AG04450 (cell line): ENCODE data around the gene XPNPEP2. TPM values are rescaled to one million over a fixed set of nuclear protein-coding genes. Genes with fewer than 3 reads are reported as not detected.

Experiments
- CTCF ChIA-PET: fragments of 300-600, 350-600 bp; formaldehyde crosslinking; extraction: SDS; loops from one replicate; lab custom pipeline; 2022; ENCODE audit warnings: antibody characterized with exemption, inconsistent platforms; lab: Charles Lee
- POLR2A ChIA-PET: fragments of 350-600 bp; formaldehyde crosslinking; extraction: SDS; loops from one replicate; lab custom pipeline; 2021; ENCODE audit warnings: antibody characterized with exemption, inconsistent platforms; lab: Yijun Ruan, JAX
- DNase-seq: peaks from one replicate; pipeline ENCODE4 v3.0.0-alpha.2; 2011; ENCODE audit warnings: low read depth, low spot score
- H3K27ac ChIP-seq: one replicate; pipeline ENCODE4 v1.5.1; 2012; ENCODE audit warnings: low read depth, low read length, control low read depth
- H3K27me3 ChIP-seq: one replicate; pipeline ENCODE4 v1.6.0; 2012; ENCODE audit warnings: low read length; ENCODE audit not compliant: control insufficient read depth, insufficient read depth
- H3K4me3 ChIP-seq: 2 replicates; pipeline ENCODE4 v1.5.1; 2011; ENCODE audit warnings: mild to moderate bottlenecking, low read depth, low read length, control low read depth
- H3K9me3 ChIP-seq: 2 replicates; pipeline ENCODE4 v1.5.1; 2012; ENCODE audit warnings: low read length; ENCODE audit not compliant: control insufficient read depth, insufficient read depth
- CTCF ChIP-seq: IDR thresholded peaks from 2 replicates; pipeline ENCODE4 v1.5.1; 2011; ENCODE audit warnings: low read depth, low read length, control low read depth, inconsistent platforms
- polyA plus RNA-seq: library from polyadenylated mRNA; depleted of rRNA; stranded (reverse); fragments of >200 nt; gene quantifications from 2 replicates; pipeline ENCODE4 v1.2.3, GENCODE V29; 2011

The XPNPEP2 gene
- polyA plus RNA-seq, 1 experiment: 0.45 TPM

GRCh38 chrX:129747533-129747932, 8.8 kb downstream of the XPNPEP2 start:
- DNase-seq: no peak
- no peak for TF ChIP-seq CTCF
- Histone ChIP-seq H3K4me3 (no peak overlapping the region), H3K27me3 (peaks cover 5% of the 10 kb centered on the region), H3K9me3 (no peaks in the 10 kb centered on the region), H3K27ac (no peak overlapping the region)
- ChIA-PET POLR2A (no interaction called here), CTCF (interaction anchor here (1.2 kb wide), 1 partner anchor 20 kb away, joined by 4 read pairs; no protein-coding TSS in a partner anchor)

- CTCF ChIA-PET: no interaction called here
- H3K4me3 ChIP-seq: no peak overlapping the region
- no peaks in the 10 kb centered on the region for H3K9me3 ChIP-seq
- H3K27me3 ChIP-seq: peaks cover 5% of the 10 kb centered on the region
- DNase-seq: no peak
- POLR2A ChIA-PET: no interaction called here
- no peak overlapping the region for H3K27ac ChIP-seq
- TF ChIP-seq CTCF: no peak
Observed at GRCh38 chrX:129748305-129748704, 9.5 kb downstream of the XPNPEP2 start.

GRCh38 chrX:129749069-129749468, 10.3 kb downstream of the XPNPEP2 start:
- ChIA-PET POLR2A (no interaction called here), CTCF (no interaction called here)
- Histone ChIP-seq H3K27ac (no peak overlapping the region), H3K9me3 (no peaks in the 10 kb centered on the region), H3K27me3 (peaks cover 5% of the 10 kb centered on the region), H3K4me3 (no peak overlapping the region)
- TF ChIP-seq CTCF: no peak
- no peak for DNase-seq

- Histone ChIP-seq H3K4me3 (no peak overlapping the region), H3K27me3 (peaks cover 5% of the 10 kb centered on the region), H3K9me3 (no peaks in the 10 kb centered on the region), H3K27ac (no peak overlapping the region)
- ChIA-PET POLR2A (no interaction called here), CTCF (no interaction called here)
- DNase-seq: no peak
- no peak for TF ChIP-seq CTCF
Observed at GRCh38 chrX:129750971-129751370, 12.2 kb downstream of the XPNPEP2 start.

GRCh38 chrX:129754056-129755024, 15.6 kb downstream of the XPNPEP2 start:
- ChIA-PET CTCF (interaction anchor here (0.5 to 0.9 kb wide), 2 partner anchors 85 to 121 kb away, joined by 3 to 4 read pairs; no protein-coding TSS in a partner anchor), POLR2A (no interaction called here)
- Histone ChIP-seq H3K9me3 (no peaks in the 10 kb centered on the region), H3K4me3 (no peak overlapping the region), H3K27me3 (peaks cover 2% of the 10 kb centered on the region), H3K27ac (no peak overlapping the region)
- DNase-seq: no peak
- TF ChIP-seq CTCF: peak; percentile 28
